Measurements from ENCODE around the gene GPR152.

GPR152 gene

DNA sequence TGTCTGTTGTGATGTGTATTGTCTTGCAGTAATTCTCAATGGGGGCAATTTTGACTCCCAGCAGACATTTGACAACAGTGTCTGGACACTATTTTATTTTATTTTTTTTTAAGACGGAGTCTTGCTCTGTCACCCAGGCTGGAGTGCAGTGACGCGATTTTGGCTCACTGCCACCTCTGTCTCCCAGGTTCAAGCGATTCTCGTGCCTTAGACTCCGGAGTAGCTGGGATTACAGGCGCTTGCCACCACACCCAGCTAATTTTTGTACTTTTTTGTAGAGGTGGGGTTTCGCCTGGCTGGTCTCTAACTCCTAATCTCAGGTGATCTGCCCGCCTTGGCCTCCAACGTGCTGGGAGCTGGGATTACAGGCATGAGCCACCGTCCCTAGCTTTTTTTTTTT lies 22.8 kb downstream of the GPR152 start:
- TF ChIP-seq, protein P1, sequence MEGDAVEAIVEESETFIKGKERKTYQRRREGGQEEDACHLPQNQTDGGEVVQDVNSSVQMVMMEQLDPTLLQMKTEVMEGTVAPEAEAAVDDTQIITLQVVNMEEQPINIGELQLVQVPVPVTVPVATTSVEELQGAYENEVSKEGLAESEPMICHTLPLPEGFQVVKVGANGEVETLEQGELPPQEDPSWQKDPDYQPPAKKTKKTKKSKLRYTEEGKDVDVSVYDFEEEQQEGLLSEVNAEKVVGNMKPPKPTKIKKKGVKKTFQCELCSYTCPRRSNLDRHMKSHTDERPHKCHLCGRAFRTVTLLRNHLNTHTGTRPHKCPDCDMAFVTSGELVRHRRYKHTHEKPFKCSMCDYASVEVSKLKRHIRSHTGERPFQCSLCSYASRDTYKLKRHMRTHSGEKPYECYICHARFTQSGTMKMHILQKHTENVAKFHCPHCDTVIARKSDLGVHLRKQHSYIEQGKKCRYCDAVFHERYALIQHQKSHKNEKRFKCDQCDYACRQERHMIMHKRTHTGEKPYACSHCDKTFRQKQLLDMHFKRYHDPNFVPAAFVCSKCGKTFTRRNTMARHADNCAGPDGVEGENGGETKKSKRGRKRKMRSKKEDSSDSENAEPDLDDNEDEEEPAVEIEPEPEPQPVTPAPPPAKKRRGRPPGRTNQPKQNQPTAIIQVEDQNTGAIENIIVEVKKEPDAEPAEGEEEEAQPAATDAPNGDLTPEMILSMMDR (IDR thresholded peaks at IDR 0.05; ENCODE audit: low read depth, low read length): no peak

DNA sequence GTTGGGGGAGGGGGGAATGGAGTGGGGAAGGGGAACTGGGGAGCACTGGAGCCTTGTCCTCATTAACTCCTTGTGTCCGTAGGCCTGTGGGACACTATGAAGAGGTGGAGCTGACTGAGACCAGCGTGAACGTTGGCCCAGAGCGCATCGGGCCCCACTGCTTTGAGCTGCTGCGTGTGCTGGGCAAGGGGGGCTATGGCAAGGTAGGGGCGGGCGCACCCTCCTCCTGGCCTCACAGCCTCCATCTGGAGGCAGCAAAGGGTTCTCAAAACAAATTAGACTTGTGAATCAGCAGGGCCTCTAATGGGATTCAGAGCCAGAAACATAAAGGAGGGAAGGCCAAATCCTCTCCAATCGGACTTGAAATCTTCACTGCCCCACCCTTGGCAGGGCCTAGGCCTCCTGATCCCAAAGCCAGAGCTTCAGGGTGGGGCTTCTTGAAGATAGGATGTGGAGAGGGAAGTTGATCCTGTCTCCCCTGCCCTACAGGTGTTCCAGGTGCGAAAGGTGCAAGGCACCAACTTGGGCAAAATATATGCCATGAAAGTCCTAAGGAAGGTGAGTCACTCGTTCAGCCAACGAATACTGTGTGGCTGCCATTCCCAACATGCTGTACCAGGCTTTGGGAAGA lies 23.4 kb downstream of the GPR152 start:
- TF ChIP-seq, protein P1 (IDR thresholded peaks at IDR 0.05; ENCODE audit: low read depth, low read length): no peak
- peak overlapping the region; percentile 99 for H3K4me3 ChIP-seq (ENCODE audit: low read depth, low read length)

More for the DNA sequence above, 22.8 kb downstream of the GPR152 start:
- no peak overlapping the region for H3K4me3 ChIP-seq (ENCODE audit: low read depth, low read length)

DNA sequence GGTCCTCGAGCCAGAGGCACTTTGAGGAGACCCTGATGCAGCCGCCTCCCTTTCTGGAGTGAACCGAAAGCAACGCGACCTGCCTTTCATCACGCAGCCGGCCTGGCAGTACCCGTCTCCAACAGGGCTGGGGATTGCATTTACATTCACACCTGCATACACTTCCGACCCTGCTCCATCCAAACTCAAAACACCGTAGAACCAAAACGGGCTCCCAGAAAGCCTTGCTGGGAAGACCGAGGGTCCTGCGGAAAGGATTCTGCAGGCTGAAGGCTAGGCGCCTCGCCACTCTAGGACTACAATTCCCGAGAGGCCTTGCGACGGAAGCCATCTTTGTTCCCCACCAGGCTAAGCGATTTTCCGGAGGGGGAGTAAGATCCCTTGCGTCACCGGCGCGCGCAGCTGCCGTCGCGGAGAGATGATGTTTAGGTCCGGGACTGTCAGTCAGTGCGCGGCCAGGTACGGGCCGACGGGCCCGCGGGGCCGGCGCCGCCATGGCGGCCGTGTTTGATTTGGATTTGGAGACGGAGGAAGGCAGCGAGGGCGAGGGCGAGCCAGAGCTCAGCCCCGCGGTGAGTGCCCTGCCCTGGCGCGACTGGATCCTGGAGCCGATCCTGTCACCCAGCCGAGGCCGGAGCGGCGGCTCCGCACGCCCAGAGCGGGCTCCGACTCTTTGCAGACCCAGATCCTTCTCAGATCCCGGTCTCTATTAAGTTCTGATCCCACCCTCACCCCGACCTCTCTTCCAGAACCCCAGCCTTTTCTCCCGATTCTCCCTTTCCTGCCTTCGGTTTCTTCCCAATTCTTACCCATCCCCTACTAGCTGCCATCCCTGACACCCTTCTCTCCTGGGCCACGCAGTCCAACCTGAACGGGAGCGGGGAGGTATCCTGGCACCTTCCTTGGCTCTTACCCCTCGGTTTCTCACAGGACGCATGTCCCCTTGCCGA lies 24.2 kb downstream of the GPR152 start, which contains the start of gene RPS6KB2:
TSS of gene RPS6KB2 (plus strand) at position 443 of the 950 bp plus-strand sequence. CDS start at position 495, 52 bp downstream.
- TF ChIP-seq, protein P1 (IDR thresholded peaks at IDR 0.05; ENCODE audit: low read depth, low read length): no peak
- H3K4me3 ChIP-seq (ENCODE audit: low read depth, low read length): peak within 1 kb of the TSS; percentile 99

DNA sequence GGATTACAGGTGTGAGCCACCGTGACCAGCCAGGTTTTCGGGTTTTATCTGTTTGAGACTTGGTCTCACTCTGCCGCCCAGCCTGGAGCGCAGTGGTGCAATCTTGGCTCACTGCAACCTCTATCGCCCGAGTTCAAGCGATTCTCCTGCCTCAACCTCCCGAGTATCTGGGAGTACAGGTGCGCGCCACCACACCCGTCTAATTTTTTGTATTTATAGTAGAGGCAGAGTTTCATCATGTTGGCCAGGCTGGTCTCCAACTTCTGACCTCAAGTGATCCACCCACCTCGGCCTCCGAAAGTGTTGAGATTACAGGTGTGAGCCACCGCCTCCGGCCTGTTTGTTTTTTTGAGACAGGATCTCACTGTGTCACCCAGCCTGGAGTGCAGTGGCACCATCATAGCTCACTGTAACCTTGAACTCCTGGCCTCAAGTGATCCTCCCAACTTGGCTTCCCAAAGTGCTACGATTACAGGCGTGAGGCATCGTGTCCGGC lies 25.1 kb downstream of the GPR152 start:
- H3K4me3 ChIP-seq (ENCODE audit: low read depth, low read length): peak overlapping the region; percentile 99

DNA sequence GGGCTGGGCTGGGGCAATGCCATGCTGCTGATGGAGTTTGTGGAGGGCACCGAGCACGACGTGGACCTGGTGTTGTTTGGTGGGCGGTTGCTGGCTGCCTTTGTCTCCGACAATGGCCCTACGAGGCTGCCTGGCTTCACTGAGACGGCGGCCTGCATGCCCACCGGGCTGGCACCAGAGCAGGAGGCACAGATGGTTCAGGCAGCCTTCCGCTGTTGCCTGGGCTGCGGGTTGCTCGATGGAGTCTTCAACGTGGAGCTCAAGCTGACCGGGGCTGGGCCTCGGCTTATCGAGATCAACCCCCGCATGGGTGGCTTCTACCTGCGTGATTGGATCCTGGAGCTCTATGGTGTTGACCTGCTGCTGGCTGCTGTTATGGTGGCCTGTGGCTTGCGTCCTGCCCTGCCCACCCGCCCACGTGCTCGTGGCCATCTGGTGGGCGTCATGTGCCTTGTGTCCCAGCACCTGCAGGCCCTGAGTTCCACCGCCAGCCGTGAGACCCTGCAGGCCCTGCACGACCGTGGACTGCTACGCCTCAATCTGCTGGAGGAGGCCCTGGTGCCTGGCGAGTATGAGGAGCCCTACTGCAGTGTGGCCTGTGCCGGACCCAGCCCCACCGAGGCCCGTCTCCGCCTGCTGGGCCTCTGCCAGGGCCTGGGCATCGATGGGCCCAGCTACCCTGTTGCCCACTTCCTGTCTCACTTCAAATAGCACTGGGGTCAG lies 28.5 kb downstream of the GPR152 start:
- H3K4me3 ChIP-seq (ENCODE audit: low read depth, low read length): no peak overlapping the region
- TF ChIP-seq, protein P1 (IDR thresholded peaks at IDR 0.05; ENCODE audit: low read depth, low read length): no peak

DNA sequence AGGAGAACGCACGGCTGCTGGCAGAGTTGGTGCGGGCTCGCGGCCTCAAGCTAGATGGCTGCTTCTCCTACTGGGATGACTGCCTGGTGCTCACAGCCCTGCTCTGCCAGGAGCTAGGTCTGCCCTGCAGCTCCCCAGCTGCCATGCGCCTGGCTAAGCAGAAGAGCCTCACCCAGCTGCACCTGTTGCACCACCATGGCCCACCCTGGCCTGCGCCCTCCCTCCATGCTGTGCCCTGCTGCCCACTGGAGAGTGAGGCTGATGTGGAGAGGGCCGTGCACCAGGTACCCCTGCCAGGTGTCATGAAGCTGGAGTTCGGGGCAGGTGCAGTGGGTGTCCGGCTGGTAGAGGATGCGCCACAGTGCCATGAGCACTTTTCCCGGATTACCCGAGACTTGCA lies 29.1 kb downstream of the GPR152 start:
- no peak overlapping the region for H3K4me3 ChIP-seq (ENCODE audit: low read depth, low read length)
- TF ChIP-seq, protein P1 (IDR thresholded peaks at IDR 0.05; ENCODE audit: low read depth, low read length): no peak

DNA sequence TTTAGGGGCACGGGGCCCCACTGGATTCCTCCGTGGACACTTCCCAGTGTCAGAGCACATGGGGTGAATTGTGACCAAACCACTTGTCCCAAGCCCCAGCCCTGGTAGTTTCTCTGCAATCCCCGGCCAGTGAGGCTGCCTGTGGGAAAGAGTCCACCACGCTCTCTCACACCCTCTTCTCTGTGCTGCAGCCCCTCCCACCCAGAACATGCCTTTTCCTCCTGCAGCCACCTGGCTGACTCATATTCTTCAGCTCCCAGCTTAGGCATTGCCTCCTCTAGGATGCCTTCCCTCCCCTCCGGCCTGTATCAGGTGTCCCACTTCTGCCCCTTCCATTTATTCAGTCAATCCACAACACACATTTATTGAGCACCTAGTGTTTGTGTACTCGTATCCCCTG lies 29.6 kb downstream of the GPR152 start:
- TF ChIP-seq, protein P1 (IDR thresholded peaks at IDR 0.05; ENCODE audit: low read depth, low read length): no peak
- no peak overlapping the region for H3K4me3 ChIP-seq (ENCODE audit: low read depth, low read length)
